ENCODE measurements around the gene WWC1. TPM values are rescaled to one million over a fixed set of nuclear protein-coding genes. Genes with fewer than 3 reads are reported as not detected.

Gene WWC1
- total RNA-seq, 1 donor from 2014 or later: 18.7 TPM

DNA sequence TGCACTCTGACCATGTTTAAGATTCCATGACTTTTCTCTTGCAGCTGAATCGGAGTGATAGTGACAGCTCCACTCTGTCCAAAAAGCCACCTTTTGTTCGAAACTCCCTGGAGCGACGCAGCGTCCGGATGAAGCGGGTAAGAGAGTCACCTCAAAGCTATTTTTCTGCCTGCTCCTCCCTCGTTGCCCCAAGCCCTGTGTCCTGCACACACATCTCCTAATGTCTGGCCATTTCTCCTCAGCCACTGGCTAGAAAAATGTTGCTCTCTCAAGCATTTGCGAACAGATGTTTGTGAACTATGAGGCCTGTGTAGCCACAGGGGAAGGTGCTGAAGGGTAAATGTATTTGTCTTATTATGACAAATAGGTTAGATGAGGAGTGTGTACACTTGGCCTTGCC lies 169.2 kb downstream of the WWC1 start:
- no peaks in the 10 kb centered on the region for H3K36me3 ChIP-seq
- no peak overlapping the region for H3K27ac ChIP-seq
- H3K9me3 ChIP-seq: no peaks in the 10 kb centered on the region
- TF ChIP-seq, protein P1, sequence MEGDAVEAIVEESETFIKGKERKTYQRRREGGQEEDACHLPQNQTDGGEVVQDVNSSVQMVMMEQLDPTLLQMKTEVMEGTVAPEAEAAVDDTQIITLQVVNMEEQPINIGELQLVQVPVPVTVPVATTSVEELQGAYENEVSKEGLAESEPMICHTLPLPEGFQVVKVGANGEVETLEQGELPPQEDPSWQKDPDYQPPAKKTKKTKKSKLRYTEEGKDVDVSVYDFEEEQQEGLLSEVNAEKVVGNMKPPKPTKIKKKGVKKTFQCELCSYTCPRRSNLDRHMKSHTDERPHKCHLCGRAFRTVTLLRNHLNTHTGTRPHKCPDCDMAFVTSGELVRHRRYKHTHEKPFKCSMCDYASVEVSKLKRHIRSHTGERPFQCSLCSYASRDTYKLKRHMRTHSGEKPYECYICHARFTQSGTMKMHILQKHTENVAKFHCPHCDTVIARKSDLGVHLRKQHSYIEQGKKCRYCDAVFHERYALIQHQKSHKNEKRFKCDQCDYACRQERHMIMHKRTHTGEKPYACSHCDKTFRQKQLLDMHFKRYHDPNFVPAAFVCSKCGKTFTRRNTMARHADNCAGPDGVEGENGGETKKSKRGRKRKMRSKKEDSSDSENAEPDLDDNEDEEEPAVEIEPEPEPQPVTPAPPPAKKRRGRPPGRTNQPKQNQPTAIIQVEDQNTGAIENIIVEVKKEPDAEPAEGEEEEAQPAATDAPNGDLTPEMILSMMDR (IDR thresholded peaks at IDR 0.05): no peak
- intact Hi-C loops (cut with DNase I): no loop called here
- DNase-seq (ENCODE audit: extremely low spot score in 2 of 2): no peak
- H3K4me3 ChIP-seq: no peak overlapping the region
- no peaks in the 10 kb centered on the region for H3K4me1 ChIP-seq
- no peaks in the 10 kb centered on the region for H3K27me3 ChIP-seq

DNA sequence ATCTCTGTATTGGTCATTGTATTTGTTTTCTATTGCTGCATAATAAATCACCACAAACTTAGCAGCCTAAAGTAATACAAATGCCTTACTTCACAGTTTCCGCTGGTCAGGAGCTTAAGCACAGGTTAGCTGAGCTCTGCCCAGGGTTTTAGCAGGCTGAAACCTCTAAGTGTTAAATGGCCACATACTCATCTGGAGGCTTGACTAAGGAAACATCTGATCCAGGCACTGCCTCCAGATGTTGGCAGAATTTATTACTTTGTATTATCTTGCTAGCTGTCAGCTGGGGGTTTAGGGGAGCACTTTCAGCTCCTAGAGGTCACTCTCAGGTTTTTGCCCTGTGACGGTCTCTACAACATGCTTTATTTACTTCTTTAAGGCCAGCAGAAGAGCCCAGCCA lies 171.6 kb downstream of the WWC1 start:
- Histone ChIP-seq H3K4me3 (no peak overlapping the region), H3K36me3 (no peaks in the 10 kb centered on the region), H3K4me1 (no peaks in the 10 kb centered on the region), H3K27me3 (no peaks in the 10 kb centered on the region), H3K9me3 (no peaks in the 10 kb centered on the region), H3K27ac (no peak overlapping the region)
- DNase-seq (ENCODE audit: extremely low spot score in 2 of 2): no peak
- TF ChIP-seq POLR2AphosphoS5 (IDR thresholded peaks at IDR 0.05; ENCODE audit: insufficient read depth in 1 of 2, low read depth in 1 of 2) (no peak), POLR2A (IDR thresholded peaks at IDR 0.05) (no peak)
- TF ChIP-seq, protein P1 (IDR thresholded peaks at IDR 0.05): no peak
- intact Hi-C loops (cut with DNase I): no loop called here

DNA sequence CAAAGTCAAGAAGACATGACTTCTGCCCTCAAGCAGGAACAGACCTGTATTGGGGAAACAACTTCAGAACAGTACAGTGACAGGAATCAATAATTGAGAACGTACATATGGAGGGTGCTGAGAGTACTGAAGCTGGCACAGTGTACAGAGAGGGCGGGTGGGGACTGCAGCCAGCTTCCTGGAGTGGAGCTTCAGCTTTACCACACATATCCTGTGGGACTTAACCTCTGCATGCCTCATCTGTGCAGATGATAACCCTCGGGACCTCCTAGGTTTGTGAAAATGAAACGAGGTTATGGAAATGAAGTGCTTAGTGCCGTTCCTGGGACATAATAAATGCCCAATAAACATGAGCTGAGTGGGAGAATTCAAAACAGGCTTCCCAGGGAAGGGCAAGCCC lies 172.8 kb downstream of the WWC1 start:
- Histone ChIP-seq H3K36me3 (no peaks in the 10 kb centered on the region), H3K4me3 (no peak overlapping the region), H3K27ac (no peak overlapping the region), H3K9me3 (no peaks in the 10 kb centered on the region), H3K27me3 (no peaks in the 10 kb centered on the region), H3K4me1 (no peaks in the 10 kb centered on the region)
- intact Hi-C loops (cut with DNase I): no loop called here
- DNase-seq (ENCODE audit: extremely low spot score in 2 of 2): no peak
- TF ChIP-seq POLR2AphosphoS5 (IDR thresholded peaks at IDR 0.05; ENCODE audit: insufficient read depth in 1 of 2, low read depth in 1 of 2) (no peak), POLR2A (IDR thresholded peaks at IDR 0.05) (no peak)
- TF ChIP-seq, protein P1 (IDR thresholded peaks at IDR 0.05): no peak

DNA sequence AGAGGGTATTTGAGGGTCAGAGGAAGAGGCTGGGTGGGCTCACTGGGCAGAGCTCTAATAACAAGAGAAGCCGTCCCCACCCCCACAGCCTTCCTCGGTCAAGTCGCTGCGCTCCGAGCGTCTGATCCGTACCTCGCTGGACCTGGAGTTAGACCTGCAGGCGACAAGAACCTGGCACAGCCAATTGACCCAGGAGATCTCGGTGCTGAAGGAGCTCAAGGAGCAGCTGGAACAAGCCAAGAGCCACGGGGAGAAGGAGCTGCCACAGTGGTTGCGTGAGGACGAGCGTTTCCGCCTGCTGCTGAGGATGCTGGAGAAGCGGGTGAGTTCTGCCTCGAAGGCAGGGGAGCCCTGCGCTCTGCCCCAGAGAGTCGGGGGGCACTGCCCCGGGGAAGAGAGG lies 173.2 kb downstream of the WWC1 start:
- TF ChIP-seq POLR2AphosphoS5 (IDR thresholded peaks at IDR 0.05; ENCODE audit: insufficient read depth in 1 of 2, low read depth in 1 of 2) (no peak), POLR2A (IDR thresholded peaks at IDR 0.05) (no peak)
- TF ChIP-seq, protein P1 (IDR thresholded peaks at IDR 0.05): no peak
- Histone ChIP-seq H3K4me3 (no peak overlapping the region), H3K4me1 (no peaks in the 10 kb centered on the region), H3K27me3 (no peaks in the 10 kb centered on the region), H3K27ac (no peak overlapping the region), H3K36me3 (no peaks in the 10 kb centered on the region), H3K9me3 (no peaks in the 10 kb centered on the region)
- intact Hi-C loops (cut with DNase I): no loop called here
- no peak for DNase-seq (ENCODE audit: extremely low spot score in 2 of 2)

DNA sequence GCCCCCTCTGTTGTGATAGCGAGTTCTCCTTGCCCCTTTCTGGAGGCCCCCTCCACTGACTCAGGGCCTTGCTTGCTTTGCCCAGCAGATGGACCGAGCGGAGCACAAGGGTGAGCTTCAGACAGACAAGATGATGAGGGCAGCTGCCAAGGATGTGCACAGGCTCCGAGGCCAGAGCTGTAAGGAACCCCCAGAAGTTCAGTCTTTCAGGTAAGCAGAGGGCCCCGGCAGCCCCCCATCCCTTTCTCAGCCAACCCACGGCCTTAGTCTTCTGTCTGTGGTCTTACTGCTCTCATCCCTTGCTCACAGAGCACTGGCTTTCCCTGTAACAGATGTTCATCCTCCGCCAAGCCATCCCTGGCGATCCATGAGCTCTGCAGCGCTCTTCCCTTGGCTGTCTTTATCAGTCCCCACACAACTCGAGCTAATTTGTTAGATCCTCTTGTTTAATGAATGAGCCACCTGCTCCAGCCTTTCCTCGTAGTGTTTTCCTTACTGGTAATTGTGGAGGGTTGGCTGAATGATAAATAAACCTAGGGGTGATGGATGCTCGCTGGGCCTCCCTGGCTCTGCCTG lies 176.4 kb downstream of the WWC1 start:
- no peak overlapping the region for H3K27ac ChIP-seq
- H3K4me3 ChIP-seq: no peak overlapping the region
- no peaks in the 10 kb centered on the region for H3K9me3 ChIP-seq
- no peak for DNase-seq (ENCODE audit: extremely low spot score in 2 of 2)
- intact Hi-C loops (cut with DNase I): no loop called here
- no peaks in the 10 kb centered on the region for H3K27me3 ChIP-seq
- TF ChIP-seq POLR2A (IDR thresholded peaks at IDR 0.05) (no peak), POLR2AphosphoS5 (IDR thresholded peaks at IDR 0.05; ENCODE audit: insufficient read depth in 1 of 2, low read depth in 1 of 2) (no peak)
- TF ChIP-seq, protein P1 (IDR thresholded peaks at IDR 0.05): no peak
- no peaks in the 10 kb centered on the region for H3K4me1 ChIP-seq
- H3K36me3 ChIP-seq: no peaks in the 10 kb centered on the region

All from vagina (tissue), 2 donors.